HG03108 (cell line): ENCODE data around the gene GJC1.

Experiments
- ATAC-seq: cut with Tn5 transposase; IDR thresholded peaks from one replicate; pipeline ENCODE4 v1.9.1; 2021; ENCODE audit warnings: moderate library complexity; ENCODE audit not compliant: unreplicated experiment

The GJC1 gene

GRCh38 chr17:44829523-44830358, at the start of gene GJC1:
Gene GJC1, minus strand, starts transcription at chr17:44830287. Its CDS starts 24,470 bp downstream, at chr17:44805817.
- ATAC-seq: no peak

DNA sequence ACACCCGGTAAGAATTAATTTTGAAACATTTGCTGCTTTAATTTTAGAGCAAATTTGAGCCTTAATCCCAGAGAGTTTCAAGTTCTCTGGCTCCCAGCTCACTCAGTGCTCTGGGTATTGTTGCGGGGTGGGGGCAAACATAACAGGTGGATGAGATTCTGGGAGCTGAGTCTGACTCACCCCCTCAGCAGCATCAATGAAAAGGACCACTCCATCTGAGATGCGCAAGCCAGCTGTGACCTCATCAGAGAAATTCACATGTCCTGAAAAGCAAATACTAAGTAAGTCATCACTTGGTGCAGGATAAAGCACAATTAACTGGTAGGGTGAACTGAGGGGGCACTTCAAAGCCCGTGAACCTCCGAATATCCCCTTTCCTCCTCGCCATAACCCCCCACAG, 49.3 kb upstream of the GJC1 start:
- no peak for ATAC-seq

DNA sequence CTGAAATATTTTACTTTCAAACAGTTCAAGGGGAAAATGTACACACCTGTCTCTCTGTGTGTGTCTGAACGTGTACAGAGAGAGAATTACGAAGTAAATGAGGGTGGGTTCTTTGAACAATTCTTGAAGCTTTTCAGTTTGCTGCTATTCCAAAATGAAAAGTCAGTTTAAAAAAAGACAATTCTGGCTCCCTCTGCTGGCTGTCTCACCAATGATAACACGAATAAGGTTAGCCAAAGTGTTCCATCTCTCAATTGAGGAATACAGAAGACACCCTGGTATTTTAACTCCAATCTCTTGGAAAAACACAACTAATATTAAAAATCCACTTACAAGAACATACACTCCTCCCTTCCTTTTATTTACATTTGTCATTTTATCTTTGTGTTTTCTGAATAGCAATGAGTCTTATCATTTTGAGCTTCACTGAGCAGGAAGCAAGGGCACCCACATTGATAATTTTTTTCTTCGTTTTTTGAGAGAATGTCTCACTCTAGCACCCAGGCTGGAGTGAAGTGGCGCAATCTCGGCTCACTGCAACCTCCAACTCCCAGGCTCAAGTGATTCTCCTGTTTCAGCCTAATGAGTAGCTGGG, 48.6 kb upstream of the GJC1 start:
- ATAC-seq: no peak

GRCh38 chr17:44877121-44877520, 47.0 kb upstream of the GJC1 start:
- no peak for ATAC-seq

DNA sequence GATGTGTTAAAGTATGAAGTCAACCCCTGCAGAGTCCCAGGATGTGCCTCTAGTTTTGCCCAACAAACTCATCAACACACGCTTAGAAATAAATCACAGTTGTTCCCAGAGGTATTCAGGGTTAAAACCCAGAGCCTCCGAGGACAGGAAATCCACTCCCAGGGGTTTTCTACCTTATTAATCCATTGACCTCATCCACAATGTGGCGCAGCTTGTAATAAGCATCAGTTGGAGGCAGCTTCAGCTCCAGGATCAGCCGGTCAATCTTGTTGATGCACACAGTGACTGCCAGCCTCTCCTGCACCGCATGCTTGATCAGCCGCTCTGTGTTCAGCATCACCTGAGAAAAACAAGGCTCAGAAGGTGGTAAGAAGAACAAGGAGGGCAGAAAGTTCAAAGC, 45.7 kb upstream of the GJC1 start:
- no peak for ATAC-seq

DNA sequence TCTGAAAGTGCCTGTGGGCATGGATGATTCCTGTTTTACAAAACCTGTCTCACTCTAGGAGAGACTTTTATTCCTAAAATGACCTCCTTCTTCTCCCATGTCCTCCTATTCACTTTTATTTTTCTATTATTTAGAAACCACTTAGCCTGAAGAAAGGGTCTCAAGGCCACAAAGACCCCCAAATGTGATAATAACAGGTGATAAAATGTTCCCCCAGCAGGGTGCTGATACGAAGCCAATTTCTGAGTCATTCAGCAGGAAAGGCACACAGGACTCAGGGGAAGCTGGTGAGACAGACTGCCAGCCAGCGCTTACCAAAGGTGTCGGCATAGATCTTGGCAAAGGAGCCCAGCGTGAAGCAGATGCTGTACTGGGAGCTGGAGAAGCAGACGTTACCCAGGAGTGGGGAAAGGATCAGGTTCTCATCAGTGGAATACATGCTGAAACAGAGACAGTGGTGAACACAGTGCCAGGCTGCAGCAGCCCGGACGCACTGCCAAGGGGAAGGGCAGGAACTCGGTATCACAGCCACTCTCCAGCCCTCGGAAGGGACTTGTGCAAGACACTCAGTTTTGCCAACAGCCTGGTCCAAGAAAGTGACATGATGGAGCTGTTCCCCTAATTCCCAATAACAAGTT, 42.2 kb upstream of the GJC1 start:
- ATAC-seq: no peak

DNA sequence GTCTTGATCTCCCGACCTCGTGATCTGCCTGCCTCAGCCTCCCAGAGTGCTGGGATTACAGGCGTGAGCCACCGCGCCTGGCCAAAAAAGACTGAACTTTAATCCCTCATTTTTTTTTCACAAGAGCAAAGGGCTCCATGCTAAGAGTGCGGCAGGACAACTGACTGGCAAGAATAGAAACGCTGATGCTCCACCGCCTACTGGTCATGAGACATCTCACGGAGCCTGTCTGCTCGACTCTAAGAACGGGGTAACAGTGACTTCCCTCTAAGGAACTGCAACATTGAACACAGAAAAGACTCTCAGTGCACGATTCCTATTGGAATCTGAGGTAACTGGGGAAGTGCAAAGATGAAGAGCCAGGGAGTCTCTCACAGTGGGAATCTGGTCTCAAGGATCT, 41.5 kb upstream of the GJC1 start:
- ATAC-seq: no peak

GRCh38 chr17:44867841-44868240, 37.8 kb upstream of the GJC1 start:
- ATAC-seq: no peak

DNA sequence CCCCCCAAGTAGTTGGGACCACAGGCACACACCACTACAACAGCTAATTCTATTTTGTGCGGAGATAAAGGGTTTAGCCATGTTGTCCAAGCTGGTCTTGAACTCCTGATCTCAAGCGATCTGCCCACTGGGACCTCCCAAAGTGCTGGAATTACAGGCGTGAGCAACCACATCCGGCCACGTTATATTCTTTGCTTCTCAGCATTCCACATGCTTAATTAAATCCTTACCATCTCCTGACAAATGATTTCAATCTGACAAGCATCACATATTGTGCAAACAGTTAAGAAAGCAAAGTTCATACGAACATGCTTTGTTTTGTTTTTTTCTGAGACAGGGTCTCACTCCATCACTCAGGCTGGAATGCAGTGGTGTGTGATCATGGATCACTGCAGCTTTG, 35.8 kb upstream of the GJC1 start:
- ATAC-seq: no peak

DNA sequence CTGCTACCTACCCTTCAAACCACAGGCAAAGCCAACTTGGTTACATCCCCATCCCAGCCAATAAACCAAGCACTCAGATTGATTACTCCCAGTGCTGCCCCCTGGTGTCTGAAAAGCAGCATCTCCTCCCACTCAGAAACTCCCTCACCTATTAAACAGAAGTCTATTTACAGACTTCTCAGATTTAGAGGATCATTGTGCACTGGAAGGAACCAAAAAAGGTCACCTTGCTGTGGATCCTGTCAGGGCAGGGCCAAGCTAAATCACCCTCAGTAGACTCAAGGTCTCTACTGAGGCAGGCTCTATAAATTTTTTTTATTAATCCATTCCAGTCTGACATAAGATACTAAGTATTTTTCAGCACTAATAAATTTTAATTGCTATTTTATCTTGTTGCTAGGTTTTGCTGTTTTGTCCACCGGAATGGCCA, 35.2 kb upstream of the GJC1 start:
- no peak for ATAC-seq

DNA sequence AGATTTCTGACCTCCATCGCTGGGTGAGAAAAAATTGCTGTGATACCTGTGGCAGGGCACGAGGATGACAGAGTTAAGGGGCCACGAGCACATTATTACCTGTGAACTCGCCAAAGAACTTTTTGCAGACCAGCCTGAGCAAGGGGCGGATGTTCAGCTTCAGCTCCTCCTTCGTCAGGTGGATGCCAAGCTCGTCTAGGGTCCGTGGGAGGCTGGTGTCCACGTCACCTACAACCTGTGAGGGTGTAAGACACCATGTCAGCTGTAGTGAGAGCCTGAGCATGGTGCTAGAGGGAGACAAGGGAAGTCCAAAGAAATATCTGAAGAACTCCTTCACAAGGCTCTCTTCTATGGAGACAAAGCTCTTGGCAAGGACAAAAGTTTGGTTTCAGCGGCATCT, 34.7 kb upstream of the GJC1 start:
- no peak for ATAC-seq

DNA sequence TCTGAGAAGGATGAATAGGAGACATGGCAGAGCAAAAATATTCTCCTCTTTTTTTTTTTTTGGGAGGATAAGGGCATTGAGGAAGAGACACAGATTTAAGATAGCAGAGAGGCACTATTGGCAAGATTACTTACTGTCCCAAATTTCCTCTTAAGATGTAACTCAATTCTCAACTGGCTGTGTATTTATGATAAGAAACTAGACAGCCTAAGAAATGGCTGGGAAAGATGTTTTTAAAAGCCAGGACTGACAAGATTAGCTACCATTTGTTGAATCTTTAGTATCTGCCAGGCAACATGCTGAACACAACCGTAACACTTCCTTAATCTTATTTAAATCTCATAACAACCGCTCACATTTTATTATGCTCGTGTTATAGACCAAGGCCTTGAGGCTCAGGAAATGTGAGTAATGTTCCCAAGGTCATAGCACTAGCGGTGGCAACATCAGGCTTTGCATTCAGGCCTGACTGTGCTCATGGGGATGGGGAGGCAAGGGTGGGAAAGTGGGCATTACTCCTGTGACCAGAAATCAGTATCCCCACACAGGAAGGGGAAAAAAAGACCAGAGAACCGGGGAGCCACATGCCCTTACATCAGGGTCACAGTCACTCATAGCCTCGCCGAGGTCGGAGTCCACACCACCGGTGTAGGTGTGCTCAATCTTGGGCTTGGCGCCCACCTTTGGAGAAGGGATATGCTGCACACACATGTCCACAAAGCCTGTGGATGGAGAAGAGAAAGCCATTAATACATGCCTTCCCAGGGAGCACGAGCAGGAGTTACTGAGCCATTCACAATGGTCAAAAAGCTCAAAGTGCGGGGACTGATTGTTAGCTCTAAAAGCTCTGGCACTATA, 33.2 kb upstream of the GJC1 start:
- no peak for ATAC-seq

DNA sequence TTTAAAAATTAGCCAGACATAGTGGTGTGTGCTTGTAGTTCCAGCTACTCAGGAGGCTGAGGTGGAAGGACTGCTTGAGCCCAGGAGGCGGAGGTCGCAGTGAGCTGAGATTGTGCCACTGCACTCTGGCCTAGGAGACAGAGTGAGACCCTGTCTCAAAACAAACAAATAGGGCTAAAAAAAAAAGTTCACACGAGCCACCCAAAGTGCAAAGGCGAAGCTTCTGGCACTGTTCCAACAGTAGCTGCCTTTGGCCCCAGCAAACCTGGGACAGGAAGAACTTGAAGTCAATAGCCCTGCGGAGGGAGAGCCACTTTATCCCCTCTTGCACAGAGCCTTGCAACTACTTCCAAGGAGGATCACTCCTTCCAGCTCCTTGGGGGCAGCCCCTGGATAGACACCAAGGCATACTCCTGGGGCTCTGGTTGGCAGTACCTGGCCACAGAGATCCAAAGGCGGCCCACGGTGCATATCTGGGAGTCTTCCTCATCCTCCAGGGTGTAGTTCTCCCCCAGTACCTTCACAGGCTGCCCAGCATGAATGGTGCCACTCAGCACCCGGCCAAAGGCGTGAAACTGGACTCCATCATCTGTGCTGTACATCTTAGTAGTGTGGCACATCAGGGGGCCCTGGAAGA, 32.3 kb upstream of the GJC1 start:
- no peak for ATAC-seq

DNA sequence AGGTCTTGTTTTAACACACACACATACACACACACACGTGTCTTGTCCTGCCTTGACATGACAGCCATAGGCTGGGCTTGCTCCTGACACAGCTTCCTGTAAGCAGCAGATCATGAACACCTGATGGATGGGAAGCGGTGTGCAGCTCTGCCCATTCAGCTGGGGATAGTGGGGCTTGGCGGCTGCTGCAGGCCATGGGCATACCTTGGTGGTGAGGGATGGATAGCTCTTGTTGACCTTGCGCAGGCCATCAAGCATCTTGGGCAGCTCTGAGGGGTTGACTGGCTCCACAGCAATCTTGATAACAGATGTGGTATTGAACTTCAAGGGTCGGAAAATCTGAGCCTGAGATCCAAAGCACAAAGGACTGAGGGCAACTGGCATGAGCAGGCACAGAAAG, 29.6 kb upstream of the GJC1 start:
- no peak for ATAC-seq

GRCh38 chr17:44854192-44854591, 24.1 kb upstream of the GJC1 start:
- ATAC-seq: no peak

DNA sequence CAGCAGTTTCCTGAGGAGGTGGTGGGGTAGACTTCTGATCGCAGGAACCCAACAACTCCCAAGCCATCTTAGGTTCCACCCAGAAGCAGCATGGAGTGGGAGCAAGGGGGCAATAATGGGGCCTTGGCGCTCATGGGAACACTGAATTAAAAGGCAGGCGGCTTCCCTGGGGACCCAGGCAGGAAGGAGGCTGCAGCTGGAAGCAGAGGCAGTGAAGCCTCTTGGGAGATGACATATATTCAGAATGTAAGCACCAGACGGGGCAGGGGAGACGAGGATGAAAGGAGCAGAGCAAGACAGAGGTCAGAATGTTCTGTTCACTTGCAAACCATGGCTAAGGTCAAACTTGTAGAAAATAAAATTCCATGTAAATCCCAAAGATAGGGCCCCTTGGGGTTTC, 20.5 kb upstream of the GJC1 start:
- no peak for ATAC-seq

GRCh38 chr17:44850025-44850424, 19.9 kb upstream of the GJC1 start:
- ATAC-seq: no peak

DNA sequence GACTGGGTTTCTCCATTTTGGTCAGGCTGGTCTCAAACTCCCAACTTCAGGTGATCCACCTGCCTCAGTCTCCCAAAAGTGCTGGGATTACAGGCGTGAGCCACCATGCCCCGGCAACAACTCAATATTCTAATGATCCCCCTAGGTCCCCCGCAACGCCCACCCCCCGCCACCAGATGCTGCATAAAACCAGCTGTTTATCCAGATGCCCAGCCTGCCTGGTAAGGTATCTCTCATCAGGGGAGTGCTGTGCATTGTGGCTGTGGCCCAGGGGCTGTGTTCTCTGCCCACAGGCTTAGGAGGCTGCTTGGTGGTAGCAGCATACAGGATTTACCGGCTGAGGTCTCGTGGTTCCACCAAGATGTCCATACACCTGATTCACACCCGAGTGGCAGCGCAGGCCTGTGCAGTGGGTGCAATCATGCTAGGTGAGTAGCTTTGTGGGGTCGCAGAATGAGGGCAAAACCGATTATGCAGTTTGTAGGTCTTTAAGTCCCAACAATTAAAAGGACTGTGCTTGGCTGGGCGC, 18.9 kb upstream of the GJC1 start:
- no peak for ATAC-seq

DNA sequence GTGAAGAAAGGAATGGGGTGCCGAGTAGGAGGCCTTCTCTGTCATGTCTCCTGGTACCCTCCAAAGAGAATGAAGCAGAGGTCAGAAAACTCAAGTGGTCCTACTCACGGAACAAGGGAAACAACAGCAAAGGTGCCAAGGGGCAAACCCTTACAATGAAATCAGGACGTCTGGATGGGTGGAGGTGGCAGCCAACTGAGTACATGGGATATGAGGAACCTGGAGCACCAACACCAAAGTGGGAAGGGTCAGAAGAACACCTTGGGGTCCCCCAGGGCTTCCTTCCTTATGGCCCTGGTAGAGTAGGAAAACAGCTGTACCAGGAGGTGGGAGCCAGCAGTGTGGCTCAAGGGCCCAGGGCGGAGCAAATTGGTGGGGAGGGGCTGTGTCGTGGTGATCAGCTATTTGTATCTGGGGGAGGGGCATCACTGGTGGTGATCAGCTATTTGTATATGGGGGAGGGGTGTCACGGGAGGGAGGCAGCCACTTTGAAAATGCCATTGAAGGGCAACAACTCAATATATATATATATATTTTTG, 18.2 kb upstream of the GJC1 start:
- ATAC-seq: no peak

GRCh38 chr17:44847586-44847985, 17.5 kb upstream of the GJC1 start, which contains the start of gene HIGD1B:
Gene HIGD1B, plus strand, starts transcription at chr17:44847883. Its CDS starts 270 bp downstream, at chr17:44848153.
- ATAC-seq: no peak
